GM21717 (cell line): ENCODE data around the gene RUNX3.

ENCODE experiments used
- ATAC-seq: cut with Tn5 transposase; IDR thresholded peaks from one replicate; pipeline ENCODE4 v1.9.1; 2021; ENCODE audit warnings: mild to moderate bottlenecking, moderate library complexity; ENCODE audit not compliant: unreplicated experiment

The RUNX3 gene

DNA sequence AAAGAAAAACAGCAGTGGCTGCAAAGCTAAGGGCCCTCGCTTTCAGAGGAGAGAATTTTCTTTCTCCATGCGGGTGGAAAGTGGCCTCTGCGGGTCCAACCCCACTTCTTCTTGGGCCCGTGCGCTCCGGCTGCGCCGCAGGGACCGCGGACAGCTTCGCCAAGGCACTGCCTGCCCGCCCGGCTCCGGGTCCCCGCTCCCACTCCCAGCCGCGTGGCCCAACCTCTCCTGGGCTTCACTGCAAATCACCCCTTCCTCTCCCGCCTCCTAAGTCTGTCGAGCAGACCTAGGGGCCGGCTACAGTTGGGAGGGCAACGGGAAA is 1.0 kb upstream of the RUNX3 start:
- no peak for ATAC-seq

DNA sequence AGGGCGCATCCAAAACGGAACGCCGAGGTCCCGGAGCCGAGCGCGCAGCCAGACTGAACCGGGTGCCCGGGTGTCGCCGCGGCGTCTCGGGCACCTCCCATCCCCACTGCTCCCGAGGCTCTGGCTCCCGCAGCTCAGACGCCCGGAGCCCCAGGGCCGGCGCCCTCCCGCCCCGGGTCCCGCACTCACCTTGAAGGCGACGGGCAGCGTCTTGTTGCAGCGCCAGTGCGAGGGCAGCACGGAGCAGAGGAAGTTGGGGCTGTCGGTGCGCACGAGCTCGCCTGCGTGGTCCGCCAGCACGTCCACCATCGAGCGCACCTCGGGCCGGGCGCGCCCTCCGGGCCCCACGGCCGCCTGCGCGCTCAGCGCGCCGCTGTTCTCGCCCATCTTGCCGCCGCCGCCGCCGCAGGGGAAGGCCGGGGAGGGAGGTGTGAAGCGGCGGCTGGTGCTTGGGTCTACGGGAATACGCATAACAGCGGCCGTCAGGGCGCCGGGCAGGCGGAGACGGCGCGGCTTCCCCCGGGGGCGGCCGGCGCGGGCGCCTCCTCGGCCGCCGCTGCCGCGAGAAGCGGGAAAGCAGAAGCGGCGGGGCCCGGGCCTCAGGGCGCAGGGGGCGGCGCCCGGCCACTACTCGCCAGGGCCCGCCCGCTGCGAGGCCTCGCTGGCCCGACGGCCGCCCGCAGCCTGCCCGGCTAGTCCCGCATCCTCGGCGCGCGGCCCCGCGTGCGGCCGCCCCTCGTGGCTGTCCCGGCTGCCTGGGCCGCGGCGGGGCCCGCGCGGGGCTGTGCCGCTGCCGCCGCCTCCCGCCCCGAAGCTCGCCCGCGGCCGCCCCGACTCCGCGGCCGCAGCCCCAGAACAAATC is 447 bp downstream of the RUNX3 start:
- ATAC-seq = peak; percentile 5

DNA sequence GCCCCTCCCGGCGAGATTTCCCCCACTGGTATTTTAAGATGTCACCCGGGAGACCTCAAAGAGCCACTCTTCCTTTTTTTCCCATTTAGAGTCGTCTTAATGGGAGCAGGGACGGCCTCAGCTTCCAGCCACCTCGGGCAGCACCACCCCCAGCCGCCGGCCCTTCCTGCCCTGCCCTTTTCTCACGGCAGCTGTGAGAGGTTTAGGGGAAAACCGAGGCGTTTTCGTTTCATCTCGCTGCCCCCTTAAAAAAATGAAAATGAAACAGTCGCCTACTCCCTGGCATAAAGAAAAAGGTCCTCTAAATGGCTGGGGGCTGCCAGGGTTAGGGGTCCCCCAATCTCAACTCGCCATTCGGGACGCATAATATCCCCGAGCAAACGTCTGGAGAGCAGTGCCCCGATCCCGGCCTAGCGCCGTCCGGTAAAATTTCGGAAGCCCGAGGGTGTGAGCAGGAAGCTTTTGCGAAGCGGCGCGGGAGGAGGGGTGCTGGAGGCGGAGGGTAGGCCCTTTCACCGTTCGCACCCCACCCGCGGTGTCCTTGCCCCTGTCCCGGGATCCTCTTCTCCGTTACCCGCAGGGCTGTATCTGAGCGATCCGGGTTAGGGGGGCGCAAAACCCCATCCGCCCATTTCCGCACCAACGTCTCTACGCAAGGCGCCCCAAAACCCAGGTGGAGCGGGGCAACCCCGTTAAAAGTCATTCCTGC is 1.2 kb downstream of the RUNX3 start:
- ATAC-seq = no peak

DNA sequence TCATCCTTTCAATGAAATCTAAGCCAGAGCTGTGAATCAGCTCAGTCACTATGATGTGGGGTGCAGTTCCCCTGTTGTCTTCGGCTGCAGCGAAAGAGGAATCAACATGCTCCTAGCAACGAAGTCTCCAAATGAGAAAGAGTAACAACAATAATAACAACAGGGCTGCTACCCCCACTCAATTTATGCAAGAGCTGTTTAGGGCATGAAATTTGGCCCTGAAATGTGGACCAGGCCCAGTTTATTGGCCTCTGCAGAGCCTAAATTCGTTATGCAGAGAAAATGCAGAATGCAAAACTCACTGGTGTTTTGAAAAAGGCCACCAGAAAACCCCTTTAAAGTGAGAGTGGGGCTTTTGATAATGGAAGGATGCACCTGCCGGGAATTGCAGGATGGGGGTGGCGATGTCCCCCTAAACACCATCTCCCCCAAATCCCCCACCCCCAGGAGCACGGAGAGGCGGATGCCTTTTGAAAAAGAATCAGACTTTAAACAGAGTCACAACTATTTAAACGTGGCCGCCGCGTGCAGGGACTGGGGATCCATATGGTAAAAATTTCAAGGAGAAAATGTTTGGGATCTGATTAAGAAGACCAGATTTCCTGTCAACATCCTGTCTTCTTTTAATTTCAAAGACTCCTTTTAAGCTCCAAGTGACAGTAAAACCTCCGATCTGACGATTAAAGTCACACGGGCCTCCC is 1.9 kb downstream of the RUNX3 start:
- ATAC-seq = no peak

DNA sequence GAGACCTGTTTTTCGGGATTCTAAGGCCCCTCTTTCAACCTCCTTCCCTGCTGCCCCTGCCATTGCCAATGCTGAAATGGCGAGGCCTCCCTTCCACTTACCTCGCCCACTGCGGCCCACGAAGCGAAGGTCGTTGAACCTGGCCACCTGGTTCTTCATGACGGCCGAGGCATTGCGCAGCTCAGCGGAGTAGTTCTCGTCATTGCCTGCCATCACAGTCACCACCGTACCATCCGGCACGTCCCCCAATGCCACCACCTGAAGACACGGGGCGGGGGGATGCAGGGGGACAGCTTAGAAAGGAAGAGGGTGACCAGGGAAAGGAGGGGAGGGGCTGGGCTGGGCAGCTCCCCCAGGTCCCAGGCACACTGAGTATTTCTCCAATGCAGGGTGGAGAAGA is 2.6 kb downstream of the RUNX3 start:
- ATAC-seq = no peak

DNA sequence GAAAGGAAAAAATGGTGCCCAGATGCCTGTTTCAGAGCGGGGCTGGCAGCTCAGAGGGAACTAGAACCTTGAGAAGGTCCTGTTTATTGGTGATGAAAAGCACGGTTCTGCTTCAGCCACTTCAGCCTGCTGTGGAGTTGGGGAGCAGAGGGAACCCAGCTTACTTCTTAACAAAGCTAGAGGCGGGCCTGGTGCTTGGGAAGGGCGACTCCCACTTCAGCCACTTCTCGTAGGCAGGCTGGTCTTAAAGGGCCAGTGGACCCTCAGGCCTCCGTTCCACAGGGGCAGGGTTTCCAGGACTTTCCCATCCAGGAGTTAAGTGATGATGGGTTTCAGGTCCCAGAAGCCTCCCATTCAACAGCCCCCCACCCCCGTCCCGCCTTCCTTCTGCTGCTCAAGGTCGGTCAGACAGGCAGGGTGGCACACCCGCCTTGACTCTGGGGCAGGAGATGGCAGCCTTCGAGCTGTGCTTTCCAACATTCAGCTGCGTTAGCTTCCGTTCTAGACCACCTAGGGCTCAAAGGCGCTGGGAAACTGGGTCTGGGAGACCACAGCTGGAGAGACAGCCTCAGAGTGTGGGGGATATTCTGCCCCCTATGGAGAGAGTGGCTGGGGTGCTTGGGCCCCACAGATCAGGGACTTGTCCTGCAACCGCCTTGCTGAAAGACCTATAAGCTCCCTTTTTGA is 3.4 kb downstream of the RUNX3 start:
- ATAC-seq = no peak

DNA sequence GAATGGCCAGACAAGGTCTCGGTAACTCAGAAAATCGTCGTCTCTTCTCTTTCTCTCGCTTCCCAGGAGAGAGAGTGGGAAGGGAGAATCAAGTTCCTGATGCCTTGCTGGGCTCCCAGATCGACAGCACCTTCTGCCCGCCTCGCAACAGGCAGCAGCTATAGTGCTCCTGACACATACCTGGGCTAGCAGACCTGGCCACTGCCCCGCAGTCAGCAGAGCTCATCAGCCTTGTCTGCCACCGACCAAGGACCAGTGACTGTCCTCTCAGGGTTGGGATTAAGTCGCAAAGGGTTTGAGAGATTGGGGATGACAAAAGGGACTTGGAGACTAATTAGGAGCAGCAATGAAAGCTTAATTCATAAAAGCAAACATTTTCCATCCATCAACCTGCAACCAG is 4.1 kb downstream of the RUNX3 start:
- no peak for ATAC-seq

DNA sequence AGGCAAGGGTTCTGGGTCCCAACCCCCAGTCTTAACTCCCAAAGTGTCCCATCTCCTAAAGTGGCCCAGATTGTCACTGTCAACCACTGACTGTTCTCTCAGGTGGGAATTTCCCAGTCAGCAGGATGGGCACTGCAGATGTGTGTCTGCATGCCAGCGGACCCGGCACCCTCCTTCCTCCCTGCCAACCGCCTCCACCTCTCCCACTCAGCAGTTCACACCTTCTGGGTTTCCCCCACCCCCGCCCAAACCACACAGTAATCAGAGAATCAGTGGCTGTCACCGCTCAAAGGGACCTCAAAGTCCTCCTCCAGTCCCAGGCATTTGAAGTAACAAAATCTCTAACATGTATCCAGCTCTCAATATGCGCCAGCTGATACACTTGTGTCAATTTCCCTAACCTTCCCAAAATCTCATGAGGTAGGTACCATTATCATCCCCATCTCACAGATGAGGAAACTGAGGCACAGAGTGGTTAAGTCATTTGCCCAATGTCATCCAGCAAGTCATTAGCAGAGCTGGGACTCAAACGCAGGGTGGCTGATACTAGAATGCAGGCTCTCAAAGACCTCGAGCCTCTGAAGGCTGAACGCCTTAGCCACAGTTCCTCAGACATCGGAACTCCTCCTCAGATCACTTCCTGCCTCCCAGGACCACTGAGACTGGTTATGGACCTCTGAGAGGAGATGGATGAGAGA is 4.8 kb downstream of the RUNX3 start:
- ATAC-seq = no peak

DNA sequence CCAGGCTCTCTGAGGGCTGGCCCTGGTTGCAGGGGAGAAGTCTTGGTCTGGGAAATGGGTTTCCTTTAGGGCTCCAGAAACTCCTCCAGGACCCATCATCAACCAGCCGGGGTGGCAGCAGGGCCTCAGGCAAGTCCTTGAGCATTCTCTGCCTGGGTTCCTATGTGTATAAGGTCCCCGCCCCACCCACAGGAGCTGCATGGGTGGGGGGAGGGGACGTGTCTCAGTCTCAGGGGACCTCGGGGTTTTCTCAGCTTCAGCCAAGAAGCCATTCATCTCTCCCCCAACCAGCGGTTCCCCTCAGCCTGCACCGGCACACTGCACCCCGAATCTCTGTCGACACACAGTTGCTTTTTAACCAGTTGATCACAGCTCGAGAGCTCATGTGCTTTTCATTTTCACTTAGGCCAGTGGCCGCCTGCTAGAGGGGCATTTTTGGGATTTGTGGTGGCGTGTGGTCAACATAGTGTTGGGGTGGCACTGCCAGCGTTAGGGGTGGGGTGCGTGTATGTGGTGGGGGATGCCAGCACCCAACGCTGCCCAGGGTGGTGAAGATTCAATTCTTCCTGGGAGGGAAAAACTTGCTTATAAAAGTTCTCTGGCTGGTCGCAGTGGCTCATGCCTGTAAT is 6.5 kb downstream of the RUNX3 start:
- no peak for ATAC-seq

DNA sequence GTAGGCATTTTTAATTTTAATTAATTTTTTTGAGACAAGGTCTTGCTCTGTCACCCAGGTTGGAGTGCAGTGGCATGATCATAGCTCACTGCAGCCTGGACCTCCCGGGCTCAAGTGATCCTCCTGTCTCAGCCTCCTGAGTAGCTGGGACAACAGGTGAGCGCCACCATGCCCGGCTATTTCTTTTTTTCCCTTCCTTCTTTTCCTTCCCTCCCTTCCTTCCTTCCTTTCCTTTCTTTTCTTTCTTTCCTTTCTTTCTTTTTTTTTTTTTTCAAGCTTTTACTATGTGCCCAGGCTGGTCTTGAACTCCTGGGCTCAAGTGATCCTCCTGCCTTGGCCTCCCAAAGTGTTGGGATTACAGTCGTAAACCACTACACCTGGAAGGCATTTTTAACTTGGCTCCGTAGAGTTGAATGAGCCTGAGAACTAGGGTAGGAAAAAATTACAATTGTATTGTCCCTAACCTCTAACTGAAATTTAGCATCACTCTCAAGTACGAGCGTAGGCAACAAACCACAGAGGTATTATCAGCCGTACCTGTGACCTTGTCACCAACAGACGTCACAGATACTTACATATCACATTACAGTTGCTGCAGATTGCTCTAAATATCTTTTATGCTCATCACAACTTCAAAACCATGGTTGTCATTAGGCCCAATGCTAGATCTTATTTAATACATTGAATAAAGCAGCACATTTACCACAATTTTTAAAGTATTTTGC is 8.0 kb downstream of the RUNX3 start:
- no peak for ATAC-seq

DNA sequence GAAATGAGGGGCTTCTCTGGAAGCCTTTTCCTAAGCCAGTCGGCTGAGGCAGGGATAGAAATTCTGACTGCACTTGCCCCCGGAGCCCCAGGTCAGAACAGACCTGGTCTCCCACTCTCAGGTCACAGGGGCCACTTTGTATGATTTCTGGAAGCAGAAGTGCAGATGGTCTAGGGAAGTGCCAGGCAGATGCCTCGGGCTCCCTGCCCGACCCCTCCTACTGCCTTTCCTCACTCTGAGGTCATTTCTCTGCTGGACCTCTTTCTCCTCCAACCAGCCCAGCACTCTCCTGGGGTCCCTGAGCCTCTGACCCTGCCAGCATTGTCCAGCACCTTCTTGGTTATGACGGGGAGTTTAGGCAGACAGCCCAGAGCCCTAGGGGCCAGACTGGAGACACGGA is 8.7 kb downstream of the RUNX3 start:
- no peak for ATAC-seq

DNA sequence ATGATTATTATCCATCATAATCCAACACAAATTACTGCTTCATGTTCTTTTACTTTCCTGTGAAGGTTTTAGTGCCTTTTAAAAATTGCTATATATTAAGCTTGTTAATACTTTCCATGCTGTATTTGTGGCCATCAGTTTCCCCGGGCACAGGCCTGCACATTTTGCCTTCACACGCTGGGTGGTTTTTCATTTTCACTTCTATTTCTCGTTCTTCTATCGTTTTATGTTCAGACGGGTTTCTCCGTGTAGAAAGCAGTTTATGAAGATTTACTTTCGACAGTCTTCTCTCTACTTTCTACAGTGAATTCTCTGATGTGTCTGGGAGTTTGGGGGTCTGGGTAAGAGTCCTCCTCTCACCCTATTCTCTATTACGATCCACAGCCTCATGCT is 9.5 kb downstream of the RUNX3 start:
- ATAC-seq = no peak

DNA sequence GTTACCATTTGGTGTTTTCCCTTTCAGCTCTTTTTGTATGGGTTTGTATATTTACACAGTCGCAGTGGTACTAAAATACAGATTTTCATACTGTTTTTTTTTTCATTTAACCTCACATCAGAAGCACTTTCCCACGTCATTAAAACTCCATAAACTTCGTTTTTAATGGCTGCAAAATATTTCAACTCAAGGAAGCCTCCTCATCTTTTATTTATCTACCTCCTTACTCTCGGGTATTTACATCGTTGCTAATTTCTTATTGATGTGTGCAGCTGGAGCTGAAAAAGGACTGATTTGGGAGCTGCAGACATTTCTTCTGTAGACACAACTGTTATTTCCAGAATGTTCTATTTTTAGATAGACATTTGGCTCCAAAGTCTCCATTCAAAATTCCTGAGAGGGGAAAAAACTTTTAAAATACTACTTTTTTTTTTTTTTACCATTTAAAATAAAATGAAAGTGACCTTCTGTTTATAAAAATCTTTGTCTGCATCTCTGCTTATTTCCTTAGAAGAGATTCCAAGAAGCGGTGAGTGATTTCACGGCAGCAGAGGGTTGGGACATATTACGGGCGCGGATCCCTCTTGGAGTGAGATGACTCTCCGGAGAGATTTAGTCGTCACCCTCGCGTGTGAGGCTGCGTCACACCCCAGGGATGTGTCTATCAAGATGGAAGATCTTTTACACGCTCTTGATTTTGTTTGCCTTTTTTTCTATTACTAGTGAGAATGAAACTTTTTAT is 10.1 kb downstream of the RUNX3 start:
- ATAC-seq = no peak

DNA sequence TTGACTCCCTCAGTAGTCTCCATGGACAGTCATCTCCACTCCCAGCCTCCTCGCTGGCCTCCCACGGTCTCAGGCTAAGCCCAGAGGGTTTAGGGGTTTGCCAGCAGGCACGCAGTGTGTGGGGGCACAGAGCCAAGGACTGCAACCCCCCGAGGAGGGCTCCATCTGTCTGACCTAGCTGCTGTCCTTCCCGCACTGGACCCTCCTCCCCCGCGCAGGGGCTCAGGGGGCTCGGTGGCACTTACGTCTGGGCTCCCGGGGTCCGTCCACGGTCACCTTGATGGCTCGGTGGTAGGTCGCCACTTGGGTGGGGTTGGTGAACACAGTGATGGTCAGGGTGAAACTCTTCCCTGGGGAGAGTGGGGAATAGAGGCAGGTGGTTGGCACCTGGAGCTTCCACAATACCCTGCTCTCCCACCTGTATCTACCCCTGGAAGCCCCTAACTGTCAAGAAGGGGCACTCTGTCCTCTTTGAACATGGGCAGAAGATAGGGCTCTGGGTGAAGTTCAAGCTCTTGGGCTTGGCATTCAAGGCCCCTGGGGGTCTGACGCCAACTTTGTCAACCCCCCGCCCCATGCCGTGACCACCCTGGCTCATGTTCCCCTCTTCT is 11.0 kb downstream of the RUNX3 start:
- no peak for ATAC-seq

DNA sequence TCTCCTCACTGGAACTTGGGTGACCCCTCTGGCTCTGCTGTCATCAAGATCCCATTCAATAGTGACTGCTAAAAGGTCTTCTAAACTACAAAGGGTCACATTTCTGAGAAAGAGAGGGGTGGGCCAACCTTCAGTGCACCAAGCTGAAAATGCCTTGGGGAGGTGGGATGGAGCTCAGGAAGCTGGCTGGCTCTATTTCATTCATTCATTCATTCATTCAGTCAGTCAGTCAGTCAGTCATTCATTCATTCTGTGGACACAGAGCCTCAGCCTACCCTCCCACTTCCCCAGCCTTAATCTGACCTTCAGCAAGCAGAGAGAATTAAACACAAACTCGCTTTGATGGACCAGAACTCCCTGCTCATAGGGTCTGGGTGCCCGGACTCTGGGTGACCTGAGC is 11.7 kb downstream of the RUNX3 start:
- ATAC-seq = no peak

DNA sequence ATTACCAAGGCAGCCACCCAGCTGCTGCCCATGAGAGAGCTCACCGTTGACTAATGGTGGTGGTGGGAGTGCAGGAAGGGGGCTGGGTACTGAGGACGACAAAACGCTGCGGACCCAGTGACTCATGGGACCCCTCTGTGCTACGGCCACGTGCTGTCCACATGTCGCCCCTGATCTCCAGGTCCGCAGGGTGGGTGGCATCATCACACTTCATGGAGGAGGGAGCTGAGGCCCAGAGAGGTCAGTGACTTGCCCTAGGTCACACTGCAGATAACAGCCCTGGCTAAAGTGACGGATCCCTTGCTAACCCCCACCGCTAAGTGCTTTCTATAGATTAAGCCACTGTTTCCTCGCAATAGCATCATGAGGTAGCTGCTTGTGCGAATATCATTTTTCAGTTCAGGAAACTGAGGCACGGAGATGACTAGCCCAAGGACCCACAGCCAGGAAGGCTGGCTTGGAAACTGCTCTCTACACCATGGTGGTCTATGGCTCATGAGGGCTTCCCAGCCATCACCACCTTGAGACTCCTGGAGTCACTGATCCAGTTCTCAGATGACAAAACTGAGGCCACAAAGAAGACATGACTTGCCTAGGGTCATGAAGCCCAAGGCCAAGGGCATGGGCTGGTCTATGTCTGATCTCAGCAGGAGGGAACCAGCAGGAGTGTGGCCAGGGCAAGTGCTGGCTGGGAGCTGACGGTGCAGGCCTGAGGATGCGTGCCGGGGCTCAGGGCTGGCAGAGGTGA is 12.6 kb downstream of the RUNX3 start:
- ATAC-seq = no peak

DNA sequence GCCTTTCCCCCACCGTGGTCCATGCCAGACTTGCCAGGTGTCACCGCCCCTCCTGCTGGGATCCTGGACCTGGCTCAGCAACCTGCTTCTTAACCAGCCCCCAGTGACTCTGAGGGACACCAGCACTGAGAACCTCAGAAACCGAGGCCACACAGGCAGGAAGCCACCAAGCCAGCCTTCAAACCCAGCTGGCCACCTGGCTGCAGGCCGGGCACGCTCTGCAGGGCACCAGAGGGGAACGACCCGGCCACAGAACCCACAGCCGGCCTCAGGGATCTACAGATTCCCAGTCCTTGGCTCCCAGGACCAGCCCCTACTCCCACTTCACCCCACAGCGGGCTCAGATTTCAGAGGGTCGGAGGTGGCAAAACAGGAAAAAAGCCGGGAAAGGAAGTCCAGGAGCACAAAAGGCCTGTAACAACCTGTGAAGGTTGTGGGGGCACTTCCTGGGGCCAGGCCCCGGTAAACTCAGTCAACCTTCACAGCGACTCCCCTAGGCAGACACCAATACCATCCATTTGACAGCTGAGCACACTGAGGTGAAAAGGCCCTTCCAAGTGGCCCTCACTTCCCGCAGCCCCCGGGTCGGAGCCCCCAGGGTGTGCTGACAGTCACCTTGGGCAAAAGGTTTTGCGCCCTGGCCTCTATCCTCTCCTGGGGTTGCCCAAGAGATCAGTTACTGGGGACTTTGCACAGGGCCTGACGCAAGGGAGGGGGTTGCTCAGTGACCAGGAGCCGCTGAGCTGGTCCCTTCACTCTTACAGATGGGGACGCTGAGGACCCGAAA is 14.1 kb downstream of the RUNX3 start:
- no peak for ATAC-seq
